Suprapubic skin (tissue), 4 donors: Measurements from ENCODE around the gene GPAM. TPM values are rescaled to one million over a fixed set of nuclear protein-coding genes. Genes with fewer than 3 reads are reported as not detected.
"Not testable (repeated sequence)": the region's sequence is repeated elsewhere in the genome, so short reads cannot be mapped to it uniquely, and the experiment has no call there.

Source experiments
- DNase-seq, 2 donors: peaks; one replicate each; pipeline ENCODE4 v3.0.0-alpha.2; 2019; ENCODE audit warnings: low spot score in 2 of 2
- H3K27ac ChIP-seq: fragments of 200-600 bp; sonication (generic); one replicate; pipeline ENCODE4 v1.5.1; 2019
- H3K27me3 ChIP-seq: fragments of 200-600 bp; sonication (generic); one replicate; pipeline ENCODE4 v1.5.1; 2019
- H3K36me3 ChIP-seq: fragments of 200-600 bp; sonication (generic); one replicate; pipeline ENCODE4 v1.5.1; 2019
- H3K4me1 ChIP-seq: fragments of 200-600 bp; sonication (generic); one replicate; pipeline ENCODE4 v1.5.1; 2019
- H3K4me3 ChIP-seq: fragments of 200-600 bp; sonication (generic); one replicate; pipeline ENCODE4 v1.5.1; 2019; ENCODE audit warnings: mild to moderate bottlenecking
- H3K9me3 ChIP-seq: fragments of 200-600 bp; sonication (generic); one replicate; pipeline ENCODE4 v1.5.1; 2019
- CTCF ChIP-seq, 2 donors: fragments of 200-600 bp in 1 of 2; fragments of 450-650 bp in 1 of 2; sonication (generic) in 1 of 2; IDR thresholded peaks; one replicate each; pipeline ENCODE4 v1.5.1; 2016 to 2019; ENCODE audit warnings: antibody characterized with exemption in 2 of 2, mild to moderate bottlenecking in 1 of 2, moderate library complexity in 1 of 2
- EP300 ChIP-seq: sonication (generic); formaldehyde crosslinking; IDR thresholded peaks from one replicate; pipeline ENCODE4 v1.6.1; 2017; ENCODE audit warnings: antibody characterized with exemption
- POLR2A ChIP-seq, 2 donors: fragments of 450-650 bp; IDR thresholded peaks; one replicate each; pipeline ENCODE4 v1.6.1; 2017; ENCODE audit warnings: antibody characterized with exemption in 2 of 2, mild to moderate bottlenecking in 2 of 2, moderate library complexity in 2 of 2
- POLR2AphosphoS5 ChIP-seq, 3 donors: sonication (generic); formaldehyde crosslinking; IDR thresholded peaks; one replicate each; pipeline ENCODE4 v1.6.1; 2017; ENCODE audit warnings: antibody characterized with exemption in 3 of 3
- WGBS: methylation state at CpG from one replicate; pipeline ENCODE4 v1.1.5; 2018; 5-methylcytosine and 5-hydroxymethylcytosine counted together
- total RNA-seq, 4 donors: library from RNA; depleted of rRNA; stranded (reverse); fragments of >200 nt; gene quantifications; one replicate each; pipeline ENCODE4 v1.1.0, GENCODE V29; 2016

Gene GPAM
- total RNA-seq, 4 donors from 2014 or later = 5.2 to 16.2 (median 6.8) TPM

GRCh38 chr10:112124866-112125265 lies 58.7 kb downstream of the GPAM start:
- WGBS = 81% methylated on average over 3 of the region's 3 CpGs
- TF ChIP-seq CTCF (IDR thresholded peaks at IDR 0.05) (no peak), POLR2A (IDR thresholded peaks at IDR 0.05) (no peak), EP300 (no peak), POLR2AphosphoS5 (IDR thresholded peaks at IDR 0.05) (no peak)
- H3K27me3 ChIP-seq = no peaks in the 10 kb centered on the region
- H3K27ac ChIP-seq = no peak overlapping the region
- H3K4me1 ChIP-seq = no peaks in the 10 kb centered on the region
- H3K4me3 ChIP-seq = no peak overlapping the region
- no peak for DNase-seq
- H3K36me3 ChIP-seq = no peaks in the 10 kb centered on the region
- no peaks in the 10 kb centered on the region for H3K9me3 ChIP-seq

- no peaks in the 10 kb centered on the region for H3K4me1 ChIP-seq
- no peak overlapping the region for H3K4me3 ChIP-seq
- H3K36me3 ChIP-seq = no peaks in the 10 kb centered on the region
- 52% methylated on average over 4 of the region's 4 CpGs for WGBS
- no peaks in the 10 kb centered on the region for H3K27me3 ChIP-seq
- TF ChIP-seq POLR2A (IDR thresholded peaks at IDR 0.05) = no peak
- H3K27ac ChIP-seq = no peak overlapping the region
- H3K9me3 ChIP-seq = no peaks in the 10 kb centered on the region
- DNase-seq = no peak
Measured at GRCh38 chr10:112122827-112123226, 60.7 kb downstream of the GPAM start.

DNA sequence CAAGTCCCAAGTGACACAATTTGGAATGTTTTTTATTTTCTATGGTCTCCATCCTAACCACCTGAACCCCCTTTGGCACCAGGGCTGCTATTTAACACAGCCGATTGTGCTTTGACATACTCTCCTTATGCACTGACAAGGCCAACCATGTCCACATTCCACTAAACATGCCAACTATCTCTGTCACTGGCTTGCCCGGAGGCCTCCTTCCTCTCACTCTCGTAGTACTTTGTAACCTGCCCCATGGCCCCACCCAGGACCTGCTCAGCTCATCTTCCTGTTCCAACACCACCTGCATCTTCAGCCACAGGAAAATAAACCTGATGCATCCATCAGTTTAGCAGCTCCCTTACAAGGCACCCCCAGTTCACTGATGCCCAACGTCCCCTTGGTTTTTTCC lies 63.1 kb downstream of the GPAM start:
- H3K9me3 ChIP-seq = no peaks in the 10 kb centered on the region
- no peak for TF ChIP-seq EP300
- TF ChIP-seq CTCF (IDR thresholded peaks at IDR 0.05) = no peak
- TF ChIP-seq POLR2AphosphoS5 (IDR thresholded peaks at IDR 0.05) = no peak
- TF ChIP-seq POLR2A (IDR thresholded peaks at IDR 0.05) = no peak
- H3K4me3 ChIP-seq = no peak overlapping the region
- no peak for DNase-seq
- H3K36me3 ChIP-seq = no peaks in the 10 kb centered on the region
- no peaks in the 10 kb centered on the region for H3K27me3 ChIP-seq
- no peak overlapping the region for H3K27ac ChIP-seq
- no peaks in the 10 kb centered on the region for H3K4me1 ChIP-seq
- 64% methylated on average over 4 of the region's 4 CpGs for WGBS

GRCh38 chr10:112115781-112116385 lies 67.7 kb downstream of the GPAM start:
- WGBS = 78% methylated on average over 12 of the region's 12 CpGs
- H3K36me3 ChIP-seq = no peaks in the 10 kb centered on the region
- no peak overlapping the region for H3K4me3 ChIP-seq
- no peaks in the 10 kb centered on the region for H3K9me3 ChIP-seq
- no peak for DNase-seq
- no peaks in the 10 kb centered on the region for H3K4me1 ChIP-seq
- TF ChIP-seq EP300 = no peak
- TF ChIP-seq CTCF (IDR thresholded peaks at IDR 0.05) = peak in 1 of 2 donors; percentile 63
- H3K27me3 ChIP-seq = no peaks in the 10 kb centered on the region
- H3K27ac ChIP-seq = no peak overlapping the region

DNA sequence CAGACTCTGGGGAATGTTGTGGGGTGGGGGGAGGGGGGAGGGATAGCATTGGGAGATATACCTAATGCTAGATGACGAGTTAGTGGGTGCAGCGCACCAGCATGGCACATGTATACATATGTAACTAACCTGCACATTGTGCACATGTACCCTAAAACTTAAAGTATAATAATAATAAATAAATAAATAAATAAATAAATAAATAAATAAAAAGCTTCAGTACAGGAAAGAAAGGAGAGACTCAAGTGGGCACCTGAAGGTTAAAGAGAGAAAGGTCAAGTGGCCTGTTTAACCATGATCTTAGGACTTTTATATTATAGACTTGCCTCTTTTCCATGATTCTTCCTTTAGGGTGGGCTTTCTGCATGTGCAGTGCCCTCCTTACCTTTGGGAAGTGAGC lies 73.8 kb downstream of the GPAM start:
- 93% methylated on average over 2 of the region's 2 CpGs for WGBS
- not testable (repeated sequence) for H3K27me3 ChIP-seq, H3K4me1 ChIP-seq, H3K9me3 ChIP-seq, H3K36me3 ChIP-seq, DNase-seq, H3K4me3 ChIP-seq, H3K27ac ChIP-seq

Other genes starting within 250 kb of the GPAM start
- not detected for gene TECTB, start 99.6 kb upstream of the GPAM start, total RNA-seq
- 1 to 10 TPM; 3.8 to 6.5 (median 5.0) TPM for gene ACSL5, start 190.4 kb upstream of the GPAM start, total RNA-seq